ENCODE data around the gene PPP1R18. TPM values are rescaled to one million over a fixed set of nuclear protein-coding genes. Genes with fewer than 3 reads are reported as not detected.

Gene PPP1R18
- total and polyA plus RNA-seq, 2 of the 4 experiments (the other 2 are of a cell fraction), result 31.9 to 134 TPM

DNA sequence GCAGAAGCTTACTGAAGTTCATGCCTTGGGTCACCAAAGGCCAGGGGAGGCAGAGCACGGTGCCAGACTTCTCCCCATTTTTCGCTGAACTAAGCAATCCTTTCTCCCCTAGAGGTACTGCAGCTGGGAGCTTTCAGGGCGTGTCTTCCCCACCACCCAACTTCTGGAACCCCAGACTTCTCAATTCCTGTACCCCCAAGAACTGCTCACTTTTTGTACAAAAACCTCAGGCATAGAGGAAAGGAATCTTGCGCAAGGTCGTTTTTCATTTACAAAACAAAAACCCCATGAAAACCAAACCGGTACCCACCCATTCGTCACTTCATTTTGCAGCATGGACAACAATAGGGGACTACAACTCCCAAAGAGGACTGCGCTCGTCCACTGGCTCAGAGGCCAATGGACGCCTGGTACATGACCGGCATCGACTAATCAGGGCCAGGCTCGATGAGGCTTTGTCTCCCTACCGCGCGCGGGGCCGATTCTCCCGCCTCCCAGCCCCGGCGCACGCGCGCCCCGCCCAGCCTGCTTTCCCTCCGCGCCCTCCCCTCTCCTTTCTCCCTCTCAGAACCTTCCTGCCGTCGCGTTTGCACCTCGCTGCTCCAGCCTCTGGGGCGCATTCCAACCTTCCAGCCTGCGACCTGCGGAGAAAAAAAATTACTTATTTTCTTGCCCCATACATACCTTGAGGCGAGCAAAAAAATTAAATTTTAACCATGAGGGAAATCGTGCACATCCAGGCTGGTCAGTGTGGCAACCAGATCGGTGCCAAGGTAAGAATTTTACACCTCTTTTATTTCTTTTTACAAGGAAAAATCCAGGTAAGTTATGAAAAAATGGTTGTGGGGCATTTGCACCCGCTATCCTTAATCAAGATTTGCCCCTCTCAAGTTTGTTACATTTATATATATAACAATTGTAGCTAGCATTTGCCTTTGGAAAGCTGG, 33.6 kb upstream of the PPP1R18 start, which contains the start of gene TUBB (continued):
- TF ChIP-seq CTCF (conservative IDR thresholded peaks at IDR 0.05; ENCODE audit: low read depth, low read length), result no peak

DNA sequence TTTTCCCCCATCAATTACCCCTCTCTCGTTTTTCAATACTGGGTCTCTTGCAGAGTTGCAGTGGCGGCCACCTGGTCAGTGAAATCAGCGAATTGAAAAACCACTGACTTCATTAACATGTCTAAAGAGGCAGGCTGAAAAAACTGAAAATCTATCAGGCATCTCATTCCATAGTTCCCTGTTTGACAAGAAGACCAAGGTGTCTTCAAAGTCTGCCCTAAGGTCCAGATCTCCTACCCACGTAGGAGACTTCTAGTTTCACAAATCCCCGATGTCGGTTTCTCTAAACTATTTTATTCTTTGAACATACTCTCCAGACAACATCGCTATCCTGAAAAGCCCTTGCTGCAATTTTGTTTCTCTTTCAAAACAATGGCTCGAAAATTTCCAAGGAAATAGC, 32.9 kb upstream of the PPP1R18 start:
- Histone ChIP-seq H3K79me1 (ENCODE audit: low read depth in 1 of 2, low read length in 2 of 2) (peaks cover 15 to 37% of the 10 kb centered on the region in 2 experiments), H2AK5ac (ENCODE audit: low read depth, low read length) (peak overlapping the region; percentile 96), H3K4ac (ENCODE audit: low read depth, low read length) (peak overlapping the region; percentile 97), H3K4me2 (ENCODE audit: low read depth, low read length) (peak overlapping the region; percentile 95), H3K4me3 (ENCODE audit: insufficient read depth, low read depth, low read length) (peak overlapping the region; percentile 59), H4K91ac (ENCODE audit: insufficient read depth, low read depth, low read length) (peak overlapping the region; percentile 97), H2AFZ (replicated peaks; ENCODE audit: low read length, poor library complexity) (peak overlapping the region; percentile 51), H3K27ac (ENCODE audit: insufficient read depth, low read length) (peak overlapping the region; percentile 88), H3K36me3 (ENCODE audit: control insufficient read depth, insufficient read depth, low read length) (peaks cover 25% of the 10 kb centered on the region), H3K56ac (ENCODE audit: extremely low read depth, insufficient read depth, low read length) (peak overlapping the region; percentile 99), H4K8ac (ENCODE audit: low read depth in 2 of 2, low read length in 2 of 2) (peak overlapping the region; percentile 93 to 96), H2BK120ac (ENCODE audit: low read depth, low read length) (peak overlapping the region; percentile 88), H4K5ac (ENCODE audit: low read depth, low read length) (peak overlapping the region; percentile 93), H2AK9ac (replicated peaks; ENCODE audit: low read depth, low read length, poor library complexity) (peak overlapping the region; percentile 99), H2BK5ac (ENCODE audit: low read depth, low read length, poor library complexity, severe bottlenecking) (peak overlapping the region; percentile 86), H3K23ac (ENCODE audit: low read depth, low read length) (peak overlapping the region; percentile 85), H3K9me1 (ENCODE audit: insufficient read depth, low read length) (peaks cover 5% of the 10 kb centered on the region), H2BK15ac (ENCODE audit: low read depth, low read length) (peak overlapping the region; percentile 83; the same call in 2 of the 3 replicates), H3K18ac (ENCODE audit: low read depth, low read length) (peak overlapping the region; percentile 65), H2BK20ac (ENCODE audit: low read depth, low read length) (peak overlapping the region; percentile 65), H3K14ac (replicated peaks; ENCODE audit: low read depth, low read length) (peak overlapping the region; percentile 97), H3K4me1 (ENCODE audit: control insufficient read depth, insufficient read depth, low read length) (peaks cover 4% of the 10 kb centered on the region), H3K9me3 (ENCODE audit: control insufficient read depth, insufficient read depth, low read length) (no peaks in the 10 kb centered on the region), H3K9ac (ENCODE audit: low read depth, low read length) (peak overlapping the region; percentile 92), H3K27me3 (ENCODE audit: control insufficient read depth, insufficient read depth, low read length) (no peaks in the 10 kb centered on the region), H4K20me1 (ENCODE audit: insufficient read depth, low read length) (peaks cover 30% of the 10 kb centered on the region)
- ATAC-seq (ENCODE audit: low read depth) (no peak), DNase-seq (no peak)
- ChIA-PET CTCF (interaction anchor here (0.6 to 1.0 kb wide), 2 partner anchors 47 to 87 kb away, joined by 3 to 7 read pairs; partner anchors contain the start of gene DHX16), POLR2A (ENCODE audit: unreplicated experiment) (interaction anchor here (0.7 to 1.0 kb wide), 2 partner anchors 34 to 167 kb away, joined by 3 to 5 read pairs; no protein-coding TSS in a partner anchor)
- no TSS peak for BruUV-seq (replicated peaks)
- TF ChIP-seq FOS (IDR thresholded peaks at IDR 0.05; ENCODE audit: low read depth, low read length), result no peak
- no peak for TF ChIP-seq RCOR1 (IDR thresholded peaks at IDR 0.05; ENCODE audit: insufficient replicate concordance, low read length)
- dilution Hi-C loops (cut with HindIII; ENCODE audit: low sequenced_read_pairs, unreplicated experiment), result no loop called here
- intact Hi-C loops (cut with micrococcal nuclease), result no loop called here
- in situ Hi-C loops (cut with MboI; ENCODE audit: low sequenced_read_pairs), result no loop called here
- WGBS, 2 experiments (ENCODE audit: extremely low coverage in 2 of 2, insufficient read length in 1 of 2), result 42% methylated on average over 2 of the region's 8 CpGs; no CpG with 5 or more reads in 1 of the 2 experiments

All from IMR-90 (cell line).